Embryonic facial prominence (tissue), 1 donor: ENCODE data around the gene SNRNP27.

Source experiments
- DNase-seq: peaks from one replicate; pipeline ENCODE4 v3.0.0-alpha.2; 2016; ENCODE audit errors: extremely low spot score

The SNRNP27 gene

GRCh38 chr2:69916106-69916505, 22.4 kb downstream of the SNRNP27 start:
- DNase-seq: no peak

- no peak for DNase-seq
These were observed 24.1 kb downstream of the SNRNP27 start for GRCh38 chr2:69917852-69918251.

DNA sequence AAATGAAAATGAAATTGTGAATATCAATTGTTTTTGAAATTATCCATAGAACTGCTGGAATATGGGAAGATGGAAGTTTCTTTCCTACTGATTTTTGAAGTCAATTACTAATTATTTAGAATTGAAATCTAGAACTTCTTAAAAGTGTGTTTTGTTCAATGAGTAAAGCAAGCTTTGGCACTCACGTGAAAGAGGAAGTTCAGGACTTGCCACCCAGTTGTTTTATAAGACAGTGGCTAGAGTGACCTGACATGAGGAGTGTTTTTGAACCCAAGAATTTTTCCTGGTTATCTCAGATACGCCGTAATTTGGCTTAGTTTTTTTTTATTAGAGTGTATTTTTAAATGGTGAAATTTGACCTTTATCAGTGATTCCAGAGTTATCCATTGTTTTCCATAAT, 24.6 kb downstream of the SNRNP27 start:
- DNase-seq: no peak

DNA sequence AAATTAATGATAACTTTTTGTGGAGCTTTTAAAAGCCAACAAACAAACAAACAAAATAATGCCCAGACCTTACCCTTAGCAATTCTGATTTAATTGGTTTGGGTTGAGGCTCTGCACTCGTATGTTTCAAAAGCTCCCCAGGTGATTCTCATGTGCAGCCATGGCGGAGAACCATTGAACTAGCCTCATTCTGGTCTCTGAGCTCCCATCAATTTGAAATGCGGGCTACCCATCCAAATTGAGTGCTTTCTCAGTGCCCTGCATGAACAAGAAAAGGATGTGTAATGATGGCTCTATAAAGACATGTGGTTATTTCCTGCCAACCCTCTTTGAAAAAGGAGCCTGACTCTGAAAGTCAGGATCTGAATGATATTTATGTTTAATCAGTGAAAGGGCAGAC, 29.4 kb downstream of the SNRNP27 start:
- no peak for DNase-seq

- DNase-seq: no peak
These were observed 33.2 kb downstream of the SNRNP27 start for GRCh38 chr2:69926849-69927515.

DNA sequence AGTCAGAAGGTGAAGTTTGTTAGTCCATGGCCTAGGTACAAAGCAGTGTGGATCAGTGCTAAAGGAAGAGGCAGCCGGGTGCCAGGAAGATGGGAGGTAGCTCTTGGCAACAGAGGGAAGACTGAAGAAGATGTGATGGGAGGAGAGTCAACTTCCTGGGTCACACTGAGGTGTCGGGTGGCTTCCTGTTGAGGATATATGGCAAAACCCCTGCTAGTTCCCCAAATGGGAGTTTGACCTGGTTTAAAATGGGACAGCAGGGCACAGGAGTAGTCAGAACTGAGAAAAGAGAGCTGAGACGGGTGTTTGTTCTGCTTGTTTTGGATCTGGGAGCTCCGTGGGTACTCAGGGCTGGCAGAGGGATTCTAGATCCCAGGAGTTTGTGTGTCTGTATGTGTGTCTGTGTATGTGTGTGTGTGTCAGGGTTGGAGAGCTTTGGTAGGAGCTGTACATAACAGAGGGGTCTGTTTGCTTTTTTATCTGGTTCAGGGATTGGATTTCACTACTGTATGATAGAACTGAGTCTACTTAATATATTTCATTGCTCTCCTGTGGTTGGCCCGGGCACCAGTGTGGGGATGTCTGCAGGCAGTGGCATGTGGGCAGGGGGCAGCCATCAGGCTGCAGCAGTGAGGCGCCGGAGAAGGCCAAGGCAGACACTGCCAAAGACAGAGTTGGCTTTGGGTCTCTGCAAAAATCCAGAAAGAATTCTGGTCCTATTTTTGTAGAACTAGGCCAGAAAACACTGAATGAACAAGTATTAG, 38.3 kb downstream of the SNRNP27 start:
- DNase-seq: no peak

DNA sequence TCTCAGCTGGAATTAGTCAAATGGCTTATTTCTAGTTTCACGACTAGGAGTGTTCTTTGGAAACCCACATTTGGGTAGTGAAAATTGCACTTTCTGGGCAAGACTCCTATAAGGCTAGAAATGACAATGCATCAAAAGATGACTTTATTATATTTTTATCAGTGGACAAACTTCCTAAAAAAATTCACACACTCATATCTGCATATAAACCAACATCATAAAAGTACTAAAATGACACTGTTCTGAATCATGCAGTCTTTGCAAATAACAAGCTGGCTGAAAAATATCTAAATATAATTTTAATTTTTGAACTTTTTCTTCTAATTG, 38.8 kb downstream of the SNRNP27 start:
- no peak for DNase-seq

DNA sequence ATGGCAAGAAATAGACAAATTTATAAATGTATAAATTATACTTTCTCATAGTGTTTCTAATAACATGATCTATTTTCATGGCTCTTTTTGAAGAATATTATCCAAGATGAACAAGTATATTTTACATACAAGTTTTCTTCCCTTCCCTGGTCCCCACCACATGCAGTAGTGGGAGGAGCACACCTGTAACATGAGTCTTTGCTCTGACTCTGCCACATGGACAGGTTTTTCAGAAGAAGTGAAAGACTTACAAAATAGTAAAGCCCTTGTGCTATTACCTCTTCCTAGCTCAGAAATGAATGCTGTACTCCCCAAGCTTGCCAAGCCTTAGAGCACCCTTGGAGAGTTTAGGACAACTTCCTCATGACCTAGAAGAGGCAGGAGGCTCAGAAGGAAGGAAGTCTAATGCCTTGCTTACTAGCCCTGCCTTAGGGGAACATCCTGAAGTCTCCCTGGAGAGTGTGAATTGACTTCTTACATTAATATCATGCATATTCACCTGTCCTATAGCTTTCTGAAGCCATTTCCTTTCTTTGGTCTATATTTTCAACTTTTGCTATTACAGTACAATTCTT, 39.6 kb downstream of the SNRNP27 start:
- no peak for DNase-seq

- DNase-seq: no peak
These were observed 40.3 kb downstream of the SNRNP27 start for GRCh38 chr2:69933839-69934613.

GRCh38 chr2:69934614-69934908, 40.8 kb downstream of the SNRNP27 start:
- DNase-seq: no peak

DNA sequence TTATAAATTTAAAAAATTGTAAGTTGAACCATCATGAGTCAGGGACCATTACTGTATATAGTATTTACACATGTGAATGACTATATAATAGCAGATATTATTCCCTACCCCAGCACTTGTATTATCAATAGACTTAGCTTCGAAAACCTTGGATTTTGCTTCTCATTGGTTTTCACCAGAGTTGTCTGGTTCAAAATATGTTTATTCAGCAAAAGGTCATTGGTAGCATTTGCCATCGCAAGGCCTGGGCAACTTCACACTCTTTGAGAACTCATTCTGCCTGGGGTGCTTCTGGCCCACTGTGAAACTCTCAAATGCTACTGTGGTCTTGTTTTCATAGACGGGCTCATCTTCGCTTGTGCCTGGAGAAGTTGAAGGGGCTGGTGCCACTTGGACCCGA, 41.3 kb downstream of the SNRNP27 start:
- DNase-seq: no peak

- no peak for DNase-seq
These were observed 43.1 kb downstream of the SNRNP27 start for GRCh38 chr2:69936906-69937305.

- no peak for DNase-seq
These were observed 44.2 kb downstream of the SNRNP27 start for GRCh38 chr2:69937968-69938367.

DNA sequence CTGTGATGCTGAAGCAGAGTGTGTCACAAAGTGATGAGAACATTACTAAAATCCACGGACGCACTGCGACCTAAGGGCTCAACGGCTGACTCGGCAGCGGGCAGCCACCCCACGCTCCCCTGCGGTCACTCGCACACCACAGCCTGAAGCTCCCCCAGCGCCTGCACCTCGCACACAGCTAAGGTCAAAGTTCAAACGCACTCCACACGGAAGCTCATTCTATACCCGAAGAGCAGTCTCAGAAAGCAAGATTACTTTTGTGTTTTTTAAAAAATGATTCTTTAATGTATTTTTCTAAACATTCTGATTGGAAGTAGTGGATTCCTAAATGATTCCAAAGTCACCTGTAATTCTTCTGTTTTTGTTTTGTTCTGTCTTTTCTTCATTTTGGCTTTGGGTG, 46.0 kb downstream of the SNRNP27 start:
- no peak for DNase-seq

DNA sequence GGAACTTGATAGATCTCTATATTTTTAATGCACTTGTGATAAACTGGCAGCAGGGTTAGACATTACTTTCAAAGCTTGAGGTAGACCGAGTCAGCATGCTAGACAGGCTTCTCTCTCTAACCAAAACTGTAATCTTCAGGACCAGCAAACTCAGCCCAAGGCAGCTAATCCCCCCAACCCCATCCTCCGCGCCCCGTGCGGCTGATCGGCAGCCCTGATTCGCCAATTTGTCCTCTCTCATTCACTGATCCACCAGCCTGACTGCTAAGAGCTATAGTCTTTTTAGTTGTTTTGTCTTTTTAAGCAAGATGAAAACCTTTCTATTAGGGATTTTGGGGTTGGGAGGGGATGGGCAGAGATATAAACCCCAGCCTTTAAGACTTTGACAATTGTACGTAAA, 46.9 kb downstream of the SNRNP27 start:
- DNase-seq: no peak

GRCh38 chr2:69943000-69943842, 49.5 kb downstream of the SNRNP27 start:
- DNase-seq: no peak

DNA sequence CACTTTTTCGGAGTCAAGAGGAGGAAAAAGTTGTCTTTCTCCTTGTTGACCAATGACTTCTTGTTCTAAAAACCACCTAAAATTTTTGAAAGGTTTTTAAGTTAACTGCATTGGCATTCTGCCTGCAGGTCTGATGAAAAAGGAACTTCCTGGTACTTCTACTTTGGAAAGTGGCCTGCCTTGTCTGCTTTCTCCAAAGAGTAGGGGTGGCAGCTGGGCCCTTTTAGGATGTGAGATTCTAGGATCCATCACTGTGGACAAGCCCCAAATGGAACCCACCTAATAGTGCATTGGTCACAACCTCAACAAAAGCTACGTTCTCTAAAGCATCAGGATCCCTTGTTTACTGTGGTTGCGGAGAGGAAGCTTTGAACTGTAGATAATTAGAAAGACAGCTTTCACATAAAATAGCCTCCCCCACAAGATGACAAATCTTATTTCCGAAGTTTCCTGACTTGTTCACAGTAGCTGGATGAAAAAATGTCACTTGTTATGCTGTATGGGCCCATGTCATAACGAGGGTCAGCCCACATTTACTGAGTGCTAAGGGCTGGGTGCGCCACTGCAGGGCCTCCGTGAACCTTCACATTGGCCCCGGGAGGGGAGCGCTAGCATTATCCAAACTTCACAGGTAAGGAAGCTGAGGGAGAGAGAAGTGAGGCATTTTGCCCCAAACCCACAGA, 50.2 kb downstream of the SNRNP27 start:
- DNase-seq: no peak

DNA sequence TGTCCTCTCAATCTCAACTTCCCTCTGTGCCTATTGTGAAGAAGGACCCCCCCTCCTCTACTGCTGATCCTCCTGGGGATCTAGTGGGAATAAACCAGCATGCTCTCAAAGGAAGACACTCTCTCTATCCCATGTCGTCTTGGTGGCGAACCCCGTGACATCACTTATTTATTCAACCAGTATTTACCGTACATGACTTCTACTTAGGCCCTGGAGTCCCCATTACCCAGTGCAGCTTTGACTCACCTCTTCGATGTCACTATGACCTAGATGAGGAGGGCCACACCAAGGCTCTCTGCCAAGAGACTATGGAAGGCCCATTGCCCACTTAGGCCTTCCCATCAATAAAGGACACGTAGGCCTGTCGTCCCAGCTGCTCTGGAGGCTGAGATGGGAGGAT, 51.0 kb downstream of the SNRNP27 start:
- DNase-seq: no peak

GRCh38 chr2:69945441-69945840, 51.7 kb downstream of the SNRNP27 start:
- no peak for DNase-seq

- no peak for DNase-seq
These were observed 52.2 kb downstream of the SNRNP27 start for GRCh38 chr2:69945941-69946340.
